Limb (tissue), 2 donors: ENCODE data around the gene SP3.

Source experiments
- DNase-seq, 2 donors: peaks; one replicate each; pipeline ENCODE4 v3.0.0-alpha.2; 2016; ENCODE audit errors: extremely low spot score in 2 of 2

The SP3 gene

DNA sequence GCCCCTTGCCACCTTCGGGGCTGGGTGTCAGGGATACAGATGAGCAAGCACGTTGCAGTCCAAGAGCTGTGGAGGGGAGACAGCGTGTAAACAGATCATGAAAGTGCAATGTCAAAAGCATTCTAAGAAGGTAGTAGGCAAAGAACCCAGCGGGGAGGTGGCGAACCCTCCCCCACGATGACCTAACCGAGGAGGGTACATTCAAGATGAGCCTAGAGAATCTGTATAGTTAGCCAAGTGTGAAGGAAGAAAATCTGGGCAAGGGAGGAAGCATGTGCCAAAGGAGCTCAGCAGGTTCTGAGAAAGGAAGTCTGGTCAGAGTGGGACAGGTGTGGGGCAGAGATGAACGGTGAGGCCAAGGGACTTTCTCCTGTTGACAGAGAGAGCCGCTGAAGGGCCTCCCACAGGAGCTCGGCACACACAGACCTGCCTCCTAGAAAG, 106.9 kb downstream of the SP3 start:
- DNase-seq, result no peak
